GM19372 (cell line): Measurements from ENCODE around the gene SS18L1.

Source experiments
- ATAC-seq: cut with Tn5 transposase; IDR thresholded peaks from one replicate; pipeline ENCODE4 v1.9.1; 2021; ENCODE audit warnings: mild to moderate bottlenecking, low read depth, moderate library complexity; ENCODE audit not compliant: unreplicated experiment

SS18L1 gene

GRCh38 chr20:62208061-62208794, 64.7 kb downstream of the SS18L1 start:
- ATAC-seq, result no peak

GRCh38 chr20:62208795-62209755, 65.5 kb downstream of the SS18L1 start:
- no peak for ATAC-seq

- ATAC-seq, result no peak
These were observed 66.4 kb downstream of the SS18L1 start for GRCh38 chr20:62209850-62210495.

- no peak for ATAC-seq
These were observed 66.9 kb downstream of the SS18L1 start for GRCh38 chr20:62210496-62210855.

GRCh38 chr20:62211216-62211615, 67.6 kb downstream of the SS18L1 start:
- no peak for ATAC-seq

- ATAC-seq, result no peak
These were observed 68.3 kb downstream of the SS18L1 start for GRCh38 chr20:62211769-62212288.

GRCh38 chr20:62212299-62212698, 68.7 kb downstream of the SS18L1 start:
- no peak for ATAC-seq

GRCh38 chr20:62214067-62214466, 70.5 kb downstream of the SS18L1 start:
- ATAC-seq, result no peak

GRCh38 chr20:62215020-62215990, 71.7 kb downstream of the SS18L1 start:
- no peak for ATAC-seq

- ATAC-seq, result no peak
These were observed 72.5 kb downstream of the SS18L1 start for GRCh38 chr20:62215991-62216635.

- no peak for ATAC-seq
These were observed 73.3 kb downstream of the SS18L1 start for GRCh38 chr20:62216636-62217566.

GRCh38 chr20:62217913-62218773, 74.6 kb downstream of the SS18L1 start:
- ATAC-seq, result no peak

GRCh38 chr20:62219101-62219991, 75.8 kb downstream of the SS18L1 start:
- no peak for ATAC-seq

- ATAC-seq, result no peak
These were observed 76.6 kb downstream of the SS18L1 start, which contains the start of gene HRH3 for GRCh38 chr20:62219992-62220665. Gene HRH3 (minus strand): TSS chr20:62220278. CDS start chr20:62219970, 308 bp downstream.

- ATAC-seq, result no peak
These were observed 77.3 kb downstream of the SS18L1 start for GRCh38 chr20:62220666-62221568.
